GM03348 (cell line): ENCODE measurements around the gene SORCS2.
"Not testable (repeated sequence)": the region's sequence is repeated elsewhere in the genome, so short reads cannot be mapped to it uniquely, and the experiment has no call there.

Source experiments
- DNase-seq: peaks from one replicate; pipeline ENCODE4 v3.0.0; 2012; ENCODE audit warnings: low spot score

Gene SORCS2

GRCh38 chr4:7587433-7588405 lies 395.4 kb downstream of the SORCS2 start:
- DNase-seq: no peak

GRCh38 chr4:7590189-7590588 lies 397.9 kb downstream of the SORCS2 start:
- DNase-seq: no peak

GRCh38 chr4:7590899-7591298 lies 398.6 kb downstream of the SORCS2 start:
- DNase-seq: no peak

GRCh38 chr4:7591409-7592053 lies 399.2 kb downstream of the SORCS2 start:
- no peak for DNase-seq

- no peak for DNase-seq
These were observed 401.5 kb downstream of the SORCS2 start for GRCh38 chr4:7593646-7594412.

- DNase-seq: no peak
These were observed 403.7 kb downstream of the SORCS2 start for GRCh38 chr4:7595934-7596461.

- no peak for DNase-seq
These were observed 404.7 kb downstream of the SORCS2 start for GRCh38 chr4:7596918-7597606.

- DNase-seq: no peak
These were observed 406.8 kb downstream of the SORCS2 start for GRCh38 chr4:7598939-7599790.

- no peak for DNase-seq
These were observed 407.9 kb downstream of the SORCS2 start for GRCh38 chr4:7600247-7600646.

- not testable (repeated sequence) for DNase-seq
These were observed 409.8 kb downstream of the SORCS2 start for GRCh38 chr4:7602166-7602565.

GRCh38 chr4:7607156-7607910 lies 415.0 kb downstream of the SORCS2 start:
- DNase-seq: peak; percentile 56

- DNase-seq: no peak
These were observed 415.7 kb downstream of the SORCS2 start for GRCh38 chr4:7608046-7608445.

GRCh38 chr4:7609316-7609715 lies 417.0 kb downstream of the SORCS2 start:
- DNase-seq: no peak

GRCh38 chr4:7610022-7610670 lies 417.8 kb downstream of the SORCS2 start:
- DNase-seq: no peak

- no peak for DNase-seq
These were observed 418.5 kb downstream of the SORCS2 start for GRCh38 chr4:7610841-7611240.

GRCh38 chr4:7612311-7612897 lies 420.1 kb downstream of the SORCS2 start:
- DNase-seq: no peak

GRCh38 chr4:7614350-7614949 lies 422.1 kb downstream of the SORCS2 start:
- DNase-seq: no peak

GRCh38 chr4:7616193-7616592 lies 423.9 kb downstream of the SORCS2 start:
- no peak for DNase-seq

GRCh38 chr4:7618361-7618760 lies 426.0 kb downstream of the SORCS2 start:
- no peak for DNase-seq
